CD4-positive, alpha-beta T cell (primary cell): Measurements from ENCODE around the gene BCL2L12. TPM values are rescaled to one million over a fixed set of nuclear protein-coding genes. Genes with fewer than 3 reads are reported as not detected.

Source experiments
- microRNA-seq: library from miRNA; unstranded; fragments of <30 nt; microRNA quantifications from one replicate; pipeline ENCODE4 v1.2.0, GENCODE V29; 2021; ENCODE audit warnings: borderline microRNAs expressed, borderline replicate concordance
- total RNA-seq, 174 experiments: library from RNA in 2 of 174; stranded (reverse) in 2 of 174; gene quantifications; one replicate each; pipeline ENCODE4 v1.2.3 and lab custom pipeline; 2021 to 2026

The BCL2L12 gene
- total RNA-seq, 2 experiments from 2014 or later, result 9.9 to 11.3 TPM

Small RNAs within 50 kb of the gene (microRNA-seq; reads per million reads assigned to microRNA genes)
- not detected for gene MIR5088

Other genes with a start within 250 kb of the BCL2L12 start
- gene PTH2, start 242.5 kb upstream of the BCL2L12 start, total RNA-seq, result not detected
- not detected for gene GFY, start 240.5 kb upstream of the BCL2L12 start, total RNA-seq
- gene SLC17A7, start 224.4 kb upstream of the BCL2L12 start, total RNA-seq, result not detected
- 100 to 1,000 TPM; 145 to 151 TPM for gene PIH1D1, start 214.1 kb upstream of the BCL2L12 start, total RNA-seq
- gene ALDH16A1, start 212.7 kb upstream of the BCL2L12 start, total RNA-seq, result 10 to 100 TPM; 25.1 to 25.8 TPM
- gene FLT3LG, start 191.7 kb upstream of the BCL2L12 start, total RNA-seq, result 100 to 1,000 TPM; 311 to 325 TPM
- 1,000 to 10,000 TPM; 5,328 to 5,481 TPM for gene RPL13A, start 178.3 kb upstream of the BCL2L12 start, total RNA-seq
- 1,000 to 10,000 TPM; 2,912 to 3,041 TPM for gene RPS11, start 169.5 kb upstream of the BCL2L12 start, total RNA-seq
- 10 to 100 TPM; 50.2 to 52.5 TPM for gene FCGRT, start 153.3 kb upstream of the BCL2L12 start, total RNA-seq
- 1 to 10 TPM; 4.8 to 7.8 TPM for gene RCN3, start 137.9 kb upstream of the BCL2L12 start, total RNA-seq
- gene NOSIP, start 85.4 kb upstream of the BCL2L12 start, total RNA-seq, result 100 to 1,000 TPM; 202 to 203 TPM
- under 1 TPM; 0.49 to 0.78 TPM for gene PRRG2, start 84.6 kb upstream of the BCL2L12 start, total RNA-seq
- 10 to 100 TPM; 41.7 to 42.2 TPM for gene PRR12, start 74.8 kb upstream of the BCL2L12 start, total RNA-seq
- gene RRAS, start 25.8 kb upstream of the BCL2L12 start, total RNA-seq, result 1 to 10 TPM; 4.2 to 4.7 TPM
- gene SCAF1, start 23.7 kb upstream of the BCL2L12 start, total RNA-seq, result 10 to 100 TPM; 30.6 to 34.8 TPM
- 100 to 1,000 TPM; 109 to 119 TPM for gene IRF3, start 76 bp upstream of the BCL2L12 start, total RNA-seq
- 10 to 100 TPM; 41.5 to 46.4 TPM for gene PRMT1, start 11.3 kb downstream of the BCL2L12 start, total RNA-seq
- 1 to 10 TPM; 2.1 to 2.5 TPM for gene ADM5, start 23.7 kb downstream of the BCL2L12 start, total RNA-seq
- gene CPT1C, start 25.2 kb downstream of the BCL2L12 start, total RNA-seq, result under 1 TPM; 0.47 to 0.59 TPM
- gene TSKS, start 97.4 kb downstream of the BCL2L12 start, total RNA-seq, result 1 to 10 TPM; 2.1 to 2.9 TPM
- 10 to 100 TPM; 28.2 to 28.9 TPM for gene AP2A1, start 101.1 kb downstream of the BCL2L12 start, total RNA-seq
- gene FUZ, start 147.4 kb downstream of the BCL2L12 start, total RNA-seq, result 10 to 100 TPM; 14.9 to 15.2 TPM
- 10 to 100 TPM; 67.2 to 67.8 TPM for gene MED25, start 152.4 kb downstream of the BCL2L12 start, total RNA-seq
- gene PTOV1, start 185.2 kb downstream of the BCL2L12 start, total RNA-seq, result 100 to 1,000 TPM; 127 to 134 TPM
- gene PNKP, start 201.6 kb downstream of the BCL2L12 start, total RNA-seq, result 10 to 100 TPM; 96.1 to 98.1 TPM
- gene AKT1S1, start 211.4 kb downstream of the BCL2L12 start, total RNA-seq, result 10 to 100 TPM; 15.1 to 15.8 TPM
- 10 to 100 TPM; 35.5 to 35.8 TPM for gene TBC1D17, start 211.8 kb downstream of the BCL2L12 start, total RNA-seq
- 1 to 10 TPM; 4.7 to 5.4 TPM for gene IL4I1, start 231.0 kb downstream of the BCL2L12 start, total RNA-seq